GM18520 (cell line): ENCODE measurements around the gene SSC4D.

Experiments used
- ATAC-seq: cut with Tn5 transposase; IDR thresholded peaks from one replicate; pipeline ENCODE4 v1.9.1; 2021; ENCODE audit not compliant: unreplicated experiment

The SSC4D gene

GRCh38 chr7:76356115-76356514 lies 53.4 kb downstream of the SSC4D start:
- ATAC-seq: no peak

- no peak for ATAC-seq
Observed at GRCh38 chr7:76354981-76355730, 54.3 kb downstream of the SSC4D start.

- ATAC-seq: no peak
Observed at GRCh38 chr7:76354516-76354915, 55.0 kb downstream of the SSC4D start.

GRCh38 chr7:76353744-76354143 lies 55.8 kb downstream of the SSC4D start:
- ATAC-seq: no peak

- no peak for ATAC-seq
Observed at GRCh38 chr7:76352193-76352592, 57.3 kb downstream of the SSC4D start.

GRCh38 chr7:76351372-76351771 lies 58.1 kb downstream of the SSC4D start:
- ATAC-seq: no peak

GRCh38 chr7:76349313-76349885 lies 60.1 kb downstream of the SSC4D start:
- ATAC-seq: no peak

GRCh38 chr7:76347710-76348109 lies 61.8 kb downstream of the SSC4D start:
- no peak for ATAC-seq

GRCh38 chr7:76346778-76347177 lies 62.7 kb downstream of the SSC4D start:
- no peak for ATAC-seq

GRCh38 chr7:76346097-76346496 lies 63.4 kb downstream of the SSC4D start:
- ATAC-seq: no peak

- ATAC-seq: no peak
Observed at GRCh38 chr7:76343931-76344321, 65.6 kb downstream of the SSC4D start.

- ATAC-seq: no peak
Observed at GRCh38 chr7:76343294-76343930, 66.1 kb downstream of the SSC4D start.

GRCh38 chr7:76342222-76342621 lies 67.3 kb downstream of the SSC4D start:
- ATAC-seq: no peak

GRCh38 chr7:76340617-76341131 lies 68.8 kb downstream of the SSC4D start:
- no peak for ATAC-seq
